ENCODE results near the gene ASCC3.

DNA sequence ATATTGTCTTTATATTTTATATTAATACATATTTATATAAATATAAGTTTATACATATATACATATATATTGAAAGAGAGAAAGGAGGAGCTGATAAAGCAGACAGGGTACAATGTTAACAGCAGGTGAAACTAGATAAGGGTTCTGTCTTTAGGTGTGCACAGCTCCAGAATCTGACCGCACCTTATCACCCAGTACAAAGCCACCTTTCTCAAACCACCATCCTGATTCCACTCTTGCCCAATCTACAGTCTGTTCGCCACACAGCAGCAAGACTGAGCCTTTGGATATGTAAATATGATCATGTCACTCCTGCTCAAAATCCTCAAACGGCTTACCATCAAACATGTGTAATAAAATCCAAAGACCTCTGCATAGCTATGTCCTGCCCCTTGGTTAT lies 34.7 kb upstream of the ASCC3 start:
- TF ChIP-seq, protein P1, sequence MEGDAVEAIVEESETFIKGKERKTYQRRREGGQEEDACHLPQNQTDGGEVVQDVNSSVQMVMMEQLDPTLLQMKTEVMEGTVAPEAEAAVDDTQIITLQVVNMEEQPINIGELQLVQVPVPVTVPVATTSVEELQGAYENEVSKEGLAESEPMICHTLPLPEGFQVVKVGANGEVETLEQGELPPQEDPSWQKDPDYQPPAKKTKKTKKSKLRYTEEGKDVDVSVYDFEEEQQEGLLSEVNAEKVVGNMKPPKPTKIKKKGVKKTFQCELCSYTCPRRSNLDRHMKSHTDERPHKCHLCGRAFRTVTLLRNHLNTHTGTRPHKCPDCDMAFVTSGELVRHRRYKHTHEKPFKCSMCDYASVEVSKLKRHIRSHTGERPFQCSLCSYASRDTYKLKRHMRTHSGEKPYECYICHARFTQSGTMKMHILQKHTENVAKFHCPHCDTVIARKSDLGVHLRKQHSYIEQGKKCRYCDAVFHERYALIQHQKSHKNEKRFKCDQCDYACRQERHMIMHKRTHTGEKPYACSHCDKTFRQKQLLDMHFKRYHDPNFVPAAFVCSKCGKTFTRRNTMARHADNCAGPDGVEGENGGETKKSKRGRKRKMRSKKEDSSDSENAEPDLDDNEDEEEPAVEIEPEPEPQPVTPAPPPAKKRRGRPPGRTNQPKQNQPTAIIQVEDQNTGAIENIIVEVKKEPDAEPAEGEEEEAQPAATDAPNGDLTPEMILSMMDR (IDR thresholded peaks at IDR 0.05), result no peak
- TF ChIP-seq POLR2AphosphoS5 (IDR thresholded peaks at IDR 0.05), result no peak
- TF ChIP-seq POLR2A (IDR thresholded peaks at IDR 0.05), result no peak
